AG09309 (cell line): ENCODE results near the gene TBC1D3I.
"Not testable (repeated sequence)": the region's sequence is repeated elsewhere in the genome, so short reads cannot be mapped to it uniquely, and the experiment has no call there.

Experiments used
- DNase-seq: peaks from one replicate; pipeline ENCODE4 v3.0.0-alpha.2; 2010; ENCODE audit warnings: low read depth
- H3K4me3 ChIP-seq: 2 replicates; pipeline ENCODE4 v1.5.1; 2011; ENCODE audit warnings: mild to moderate bottlenecking, low read depth, low read length, moderate library complexity; ENCODE audit not compliant: control insufficient read depth
- TF ChIP-seq, protein P1 (sequence below): IDR thresholded peaks from 2 replicates; pipeline ENCODE4 v1.5.1; 2011; ENCODE audit warnings: mild to moderate bottlenecking, low read depth, low read length, inconsistent platforms; ENCODE audit not compliant: insufficient read depth, control insufficient read depth; ENCODE audit errors: missing control alignments

The TBC1D3I gene

DNA sequence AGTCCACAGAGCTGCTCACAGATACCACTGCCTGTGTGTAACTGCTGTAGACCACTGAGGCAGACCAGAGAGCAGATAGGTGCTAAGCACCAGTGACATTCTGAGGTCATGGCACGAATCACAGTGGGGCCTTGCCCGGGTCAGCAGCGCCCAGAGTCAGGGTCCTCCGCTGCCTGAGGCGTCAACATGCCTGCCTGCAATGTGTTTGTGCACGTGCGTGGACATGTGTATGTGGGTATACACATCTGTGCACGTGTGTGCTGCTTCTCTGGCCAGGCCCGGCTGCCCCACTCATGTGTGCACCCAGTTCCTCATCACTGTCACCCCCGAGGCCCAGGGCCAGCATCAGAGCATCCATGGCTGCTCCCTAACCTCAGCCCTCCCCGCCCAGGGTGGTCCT is at the start of gene TBC1D3I:
Gene TBC1D3I (minus strand): TSS at position 101 of the 400 bp plus-strand sequence. CDS start 1,585 bp downstream, outside the sequence.
- not testable (repeated sequence) for DNase-seq, H3K4me3 ChIP-seq

DNA sequence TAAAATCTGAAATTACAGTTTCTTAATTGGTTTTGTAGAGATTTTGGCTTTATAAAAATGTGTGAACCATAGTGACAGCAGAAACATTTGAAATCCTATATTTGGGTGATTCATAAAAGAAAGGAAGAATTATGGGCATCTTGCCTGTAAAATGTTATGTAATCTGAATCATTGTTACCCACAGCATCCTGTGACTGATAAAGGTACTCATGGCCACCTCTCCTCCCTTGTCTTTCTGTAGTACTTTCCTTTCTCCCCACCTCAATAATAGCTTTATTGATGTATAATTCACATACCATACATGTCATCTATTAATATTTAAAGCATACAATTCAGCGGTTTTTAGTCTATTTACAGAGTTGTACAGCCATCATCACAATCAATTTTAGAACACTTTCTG is 30.8 kb upstream of the TBC1D3I start:
- H3K4me3 ChIP-seq, DNase-seq: not testable (repeated sequence)

DNA sequence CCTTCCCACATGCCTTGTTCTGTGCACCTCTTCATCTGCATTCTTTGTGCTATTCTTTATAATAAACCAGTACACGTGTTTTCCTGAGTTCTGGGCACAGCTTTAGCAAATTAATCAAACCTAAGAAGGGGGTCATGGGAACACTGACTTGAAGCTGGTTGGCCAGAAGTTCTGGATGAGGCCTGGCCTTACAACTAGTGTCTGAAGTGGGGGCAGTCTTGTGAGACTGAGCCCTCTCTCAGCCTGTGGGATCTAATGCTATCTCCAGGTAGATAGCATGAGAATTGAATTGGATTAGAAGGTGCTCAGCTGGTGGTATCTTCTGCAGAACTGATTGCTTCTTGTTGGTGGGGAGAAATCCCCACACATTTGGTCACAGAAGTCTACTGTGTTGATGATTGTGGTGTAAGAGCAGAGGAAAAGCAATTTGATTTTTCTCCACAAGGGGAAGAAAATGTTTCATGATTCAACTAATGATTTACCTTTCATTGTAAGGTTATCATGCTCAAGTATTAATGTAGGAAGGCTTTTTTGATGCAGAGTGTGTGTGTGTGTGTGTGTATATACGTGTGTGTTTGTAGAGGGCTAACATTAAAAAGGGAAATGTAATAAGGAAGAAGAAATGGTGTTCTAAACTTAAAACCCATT is 25.7 kb upstream of the TBC1D3I start:
- H3K4me3 ChIP-seq, DNase-seq: not testable (repeated sequence)

DNA sequence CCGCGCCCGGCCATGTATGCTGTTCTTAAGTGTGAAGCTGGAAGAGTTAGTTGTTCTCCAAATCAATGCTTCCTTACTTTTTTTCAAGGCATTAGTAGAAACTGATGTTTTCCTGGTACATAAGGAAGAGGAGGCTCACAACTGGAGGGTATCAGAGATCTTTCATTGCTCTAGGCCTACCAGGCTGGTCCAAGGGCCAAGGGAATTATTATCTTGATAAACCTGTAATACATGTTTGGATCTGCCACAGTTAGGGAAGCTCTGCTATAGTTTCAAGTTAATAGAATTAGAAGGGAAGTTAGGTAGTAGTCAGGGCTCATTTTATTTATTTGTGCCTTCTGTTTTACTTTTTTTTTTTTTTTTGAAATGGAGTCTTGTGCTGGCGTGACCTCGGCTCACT is 19.8 kb upstream of the TBC1D3I start:
- H3K4me3 ChIP-seq, DNase-seq: not testable (repeated sequence)

DNA sequence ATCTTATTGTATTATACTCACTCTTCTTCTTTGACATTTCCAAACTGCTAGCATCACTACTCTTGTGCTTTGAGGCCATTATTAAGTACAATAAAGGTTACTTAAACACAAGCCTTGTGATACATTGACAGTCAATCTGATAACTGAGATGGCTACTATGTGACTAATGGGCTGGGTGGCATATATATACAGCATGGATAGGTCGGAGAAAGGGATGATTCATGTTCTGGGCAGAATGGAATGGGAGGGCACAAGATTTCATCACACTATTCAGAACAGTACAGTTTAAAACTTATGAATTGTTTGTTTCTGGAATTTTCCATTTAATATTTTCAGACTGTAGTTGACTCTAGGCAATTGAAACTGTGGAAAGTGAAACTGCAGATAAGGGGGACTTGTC is 18.9 kb upstream of the TBC1D3I start:
- DNase-seq, H3K4me3 ChIP-seq: not testable (repeated sequence)

DNA sequence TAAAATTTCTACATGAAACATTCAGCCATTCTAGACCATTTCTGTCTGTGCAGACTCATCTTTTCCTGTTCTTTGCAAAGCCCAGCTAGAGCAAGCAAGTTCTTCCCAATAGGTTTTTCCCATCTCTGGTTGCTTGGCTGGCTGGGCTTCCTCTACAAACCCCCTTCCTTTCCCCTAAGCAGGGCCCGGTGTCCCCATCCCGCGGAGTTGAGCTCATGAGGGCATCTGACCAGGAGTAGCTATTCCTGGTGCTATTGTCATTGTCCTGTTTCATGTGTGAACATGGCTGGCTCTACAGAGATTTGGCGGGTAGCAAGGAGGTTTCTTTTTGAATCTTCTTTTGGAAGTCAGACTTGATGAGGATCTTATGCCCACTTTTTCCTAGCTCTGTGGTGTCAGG is 22.3 kb downstream of the TBC1D3I start:
- H3K4me3 ChIP-seq, result not testable (repeated sequence)

DNA sequence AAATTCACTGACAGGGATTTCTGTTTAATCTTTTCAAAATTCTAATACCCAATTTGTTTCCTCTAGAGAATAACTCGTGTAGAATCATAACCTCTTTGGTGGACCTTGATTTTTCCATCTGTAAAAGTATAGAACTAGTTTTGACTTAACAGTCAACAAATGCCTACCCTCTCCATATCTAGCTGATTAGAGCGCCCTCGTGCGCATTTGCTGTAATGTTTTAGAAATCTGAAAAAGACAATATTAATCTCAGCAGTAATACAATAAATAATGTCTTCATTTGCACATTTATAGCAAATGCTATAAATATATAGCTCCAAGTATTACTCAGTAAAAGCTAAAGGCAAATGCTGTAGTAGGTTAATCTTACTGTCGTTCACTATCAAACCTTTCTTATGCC is 34.7 kb downstream of the TBC1D3I start:
- H3K4me3 ChIP-seq, DNase-seq: not testable (repeated sequence)
- TF ChIP-seq, protein P1, sequence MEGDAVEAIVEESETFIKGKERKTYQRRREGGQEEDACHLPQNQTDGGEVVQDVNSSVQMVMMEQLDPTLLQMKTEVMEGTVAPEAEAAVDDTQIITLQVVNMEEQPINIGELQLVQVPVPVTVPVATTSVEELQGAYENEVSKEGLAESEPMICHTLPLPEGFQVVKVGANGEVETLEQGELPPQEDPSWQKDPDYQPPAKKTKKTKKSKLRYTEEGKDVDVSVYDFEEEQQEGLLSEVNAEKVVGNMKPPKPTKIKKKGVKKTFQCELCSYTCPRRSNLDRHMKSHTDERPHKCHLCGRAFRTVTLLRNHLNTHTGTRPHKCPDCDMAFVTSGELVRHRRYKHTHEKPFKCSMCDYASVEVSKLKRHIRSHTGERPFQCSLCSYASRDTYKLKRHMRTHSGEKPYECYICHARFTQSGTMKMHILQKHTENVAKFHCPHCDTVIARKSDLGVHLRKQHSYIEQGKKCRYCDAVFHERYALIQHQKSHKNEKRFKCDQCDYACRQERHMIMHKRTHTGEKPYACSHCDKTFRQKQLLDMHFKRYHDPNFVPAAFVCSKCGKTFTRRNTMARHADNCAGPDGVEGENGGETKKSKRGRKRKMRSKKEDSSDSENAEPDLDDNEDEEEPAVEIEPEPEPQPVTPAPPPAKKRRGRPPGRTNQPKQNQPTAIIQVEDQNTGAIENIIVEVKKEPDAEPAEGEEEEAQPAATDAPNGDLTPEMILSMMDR, result peak; percentile 24

More for the DNA sequence above, 22.3 kb downstream of the TBC1D3I start:
- DNase-seq, result not testable (repeated sequence)

DNA sequence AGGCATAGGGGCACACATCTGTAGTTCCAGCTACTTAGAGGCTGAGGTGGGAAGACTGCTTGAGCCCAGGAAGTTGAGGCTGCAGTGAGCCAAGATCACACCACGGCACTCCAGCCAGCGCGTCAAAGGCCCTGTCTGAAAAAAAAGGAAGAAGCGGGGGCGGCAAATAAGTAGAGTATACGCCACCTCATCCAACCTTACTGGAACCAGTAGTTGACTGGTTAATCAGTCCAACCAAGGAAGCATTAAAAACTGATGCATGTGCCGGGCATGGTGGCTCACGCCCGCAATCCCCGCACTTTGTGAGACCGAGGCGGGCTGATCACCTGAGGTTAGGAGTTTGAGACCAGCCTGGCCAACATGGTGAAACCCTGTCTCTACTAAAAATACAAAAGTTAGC is 41.4 kb downstream of the TBC1D3I start:
- not testable (repeated sequence) for DNase-seq

DNA sequence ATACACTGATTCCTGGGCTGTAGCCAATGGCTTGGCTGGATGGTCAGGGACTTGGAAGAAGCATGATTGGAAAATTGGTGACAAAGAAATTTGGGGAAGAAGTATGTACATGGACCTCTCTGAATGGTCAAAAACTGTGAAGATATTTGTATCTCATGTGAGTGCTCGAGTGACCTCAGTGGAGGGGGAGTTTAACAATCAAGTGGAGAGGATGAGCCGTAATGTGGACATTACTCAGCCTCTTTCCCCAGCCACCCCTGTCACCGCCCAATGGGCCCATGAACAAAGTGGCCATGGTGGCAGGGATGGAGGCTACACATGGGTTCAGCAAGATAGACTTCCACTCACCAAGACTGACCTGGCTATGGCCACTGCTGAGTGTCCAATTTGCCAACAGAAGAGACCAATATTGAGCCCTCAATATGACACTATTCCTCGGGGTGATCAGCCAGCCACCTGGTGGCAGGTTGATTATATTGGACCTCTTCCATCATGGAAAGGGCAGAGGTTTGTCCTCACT is 42.7 kb downstream of the TBC1D3I start:
- DNase-seq, H3K4me3 ChIP-seq: not testable (repeated sequence)

More for the DNA sequence above, 41.4 kb downstream of the TBC1D3I start:
- H3K4me3 ChIP-seq, result not testable (repeated sequence)

DNA sequence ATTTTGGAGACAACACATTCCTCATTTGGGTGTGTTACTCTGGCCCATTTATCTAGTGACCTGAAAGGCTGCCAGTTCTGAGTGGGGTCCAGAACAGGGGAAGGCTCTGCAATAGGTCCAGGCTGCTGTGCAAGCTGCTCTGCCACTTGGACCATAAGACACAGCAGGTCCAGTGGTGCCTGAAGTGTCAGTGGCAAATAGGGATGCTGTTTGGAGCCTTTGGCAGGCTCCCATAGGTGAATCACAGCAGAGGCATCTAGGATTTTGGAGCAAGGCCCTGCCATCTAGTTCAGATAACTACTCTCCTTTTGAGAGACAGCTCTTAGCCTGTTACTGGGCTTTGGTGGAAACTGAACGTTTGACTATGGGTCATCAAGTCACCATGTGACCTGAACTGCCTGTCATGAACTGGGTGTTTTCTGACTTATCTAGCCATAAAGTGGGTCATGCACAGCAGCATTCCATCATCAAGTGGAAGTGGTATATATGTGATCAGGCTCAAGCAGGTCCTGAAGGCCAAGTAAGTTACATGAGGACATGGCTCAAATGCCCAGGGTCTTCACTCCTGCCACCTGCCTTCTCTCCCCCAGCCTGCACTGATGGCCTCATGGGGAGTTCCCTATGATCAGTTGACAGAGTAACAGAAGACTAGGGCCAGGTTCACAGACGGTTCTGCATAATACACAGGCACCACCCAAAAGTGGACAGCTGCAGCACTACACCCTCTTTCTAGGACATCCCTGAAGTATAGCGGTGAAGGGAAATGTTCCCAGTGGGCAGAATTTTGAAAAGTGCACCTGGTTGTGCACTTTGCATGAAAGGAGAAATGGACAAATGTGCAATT is 43.4 kb downstream of the TBC1D3I start:
- DNase-seq, H3K4me3 ChIP-seq: not testable (repeated sequence)

DNA sequence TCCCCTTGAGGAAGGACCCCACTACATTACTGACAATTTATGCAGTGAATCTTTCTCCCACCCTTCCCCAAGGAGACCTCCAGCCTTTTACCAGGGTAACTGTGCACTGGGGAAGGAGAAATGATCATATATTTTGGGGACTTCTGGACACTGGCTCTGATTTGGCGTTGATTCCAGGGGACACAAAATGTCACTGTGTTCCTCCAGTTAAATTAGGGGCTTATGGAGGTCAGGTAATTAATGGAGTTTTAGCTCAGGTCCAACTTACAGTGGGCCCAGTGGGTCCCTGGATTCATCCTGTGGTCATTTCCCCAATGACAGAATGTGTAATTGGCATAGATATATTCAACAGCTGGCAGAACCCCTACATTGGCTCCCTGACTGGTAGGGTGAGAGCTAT is 44.8 kb downstream of the TBC1D3I start:
- not testable (repeated sequence) for H3K4me3 ChIP-seq, DNase-seq

DNA sequence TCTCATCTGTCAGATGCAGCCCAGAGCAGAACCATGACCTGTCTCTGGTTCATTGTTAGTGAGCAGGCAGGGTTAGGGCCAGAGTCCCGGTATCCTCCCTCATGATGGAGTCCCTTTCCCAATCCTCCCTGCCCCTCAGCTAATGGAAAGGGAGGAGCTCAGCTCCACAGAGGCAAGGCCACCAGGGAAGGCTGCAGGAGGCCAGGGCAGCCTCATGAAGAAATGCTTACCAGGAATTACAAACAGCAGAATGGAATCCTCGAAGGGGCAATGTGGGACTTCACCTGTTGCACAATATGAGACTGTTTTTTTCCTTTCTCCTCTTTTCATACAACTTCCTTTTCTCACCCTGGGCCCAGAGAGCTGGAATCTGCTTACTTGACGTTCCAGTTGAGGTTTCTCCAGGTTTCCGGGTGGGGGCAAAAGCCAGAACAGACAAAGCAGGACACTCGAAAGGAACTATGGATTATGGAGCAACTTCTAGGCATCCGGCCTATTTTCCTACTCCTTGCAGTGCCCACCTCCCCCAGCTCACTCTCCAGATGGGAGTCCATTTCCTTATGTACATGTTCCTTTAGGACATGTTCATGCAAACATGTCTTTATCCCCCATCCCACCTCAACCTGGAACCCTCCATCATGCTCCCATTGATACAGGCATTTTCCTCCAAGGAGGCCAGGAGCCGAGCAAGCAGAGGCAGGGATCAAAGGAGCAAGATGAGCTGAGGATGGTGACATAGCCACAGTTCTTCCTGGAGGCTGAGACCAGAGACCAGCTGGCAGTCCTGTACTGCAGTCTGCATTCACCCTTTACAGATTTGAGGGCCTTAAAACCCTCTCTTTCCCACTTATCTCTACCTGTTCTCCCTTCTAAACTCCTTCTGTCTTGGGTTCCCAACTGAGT is 48.7 kb downstream of the TBC1D3I start:
- H3K4me3 ChIP-seq, DNase-seq: not testable (repeated sequence)
